ENCODE results near the gene EPHB1. TPM values are rescaled to one million over a fixed set of nuclear protein-coding genes. Genes with fewer than 3 reads are reported as not detected.

EPHB1 gene
- total and polyA plus RNA-seq, 2 donors (not counting 3 experiments of a cell fraction or from before 2014, with no cell fraction given), result 1.3 to 5.2 TPM

DNA sequence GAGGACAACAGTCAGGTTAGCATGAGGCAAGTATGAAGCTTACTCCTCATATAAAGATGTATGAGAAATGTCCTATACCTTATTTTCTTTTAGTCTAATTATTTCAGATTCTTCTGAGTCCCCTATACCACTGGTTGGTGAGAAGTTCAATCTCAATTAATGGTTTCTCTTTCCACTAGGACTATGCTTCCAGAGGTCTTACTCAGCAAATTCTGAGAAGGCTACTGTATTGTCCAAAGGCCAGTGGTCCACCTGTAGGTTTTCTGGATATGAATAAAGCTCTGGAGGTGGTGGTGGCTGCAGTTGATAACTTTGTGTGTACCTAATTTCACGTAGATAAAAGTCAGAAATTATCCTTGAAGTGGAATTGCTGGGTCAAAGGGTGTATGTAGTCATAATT, 149.4 kb downstream of the EPHB1 start:
- intact Hi-C loops (cut with micrococcal nuclease), result no loop called here

DNA sequence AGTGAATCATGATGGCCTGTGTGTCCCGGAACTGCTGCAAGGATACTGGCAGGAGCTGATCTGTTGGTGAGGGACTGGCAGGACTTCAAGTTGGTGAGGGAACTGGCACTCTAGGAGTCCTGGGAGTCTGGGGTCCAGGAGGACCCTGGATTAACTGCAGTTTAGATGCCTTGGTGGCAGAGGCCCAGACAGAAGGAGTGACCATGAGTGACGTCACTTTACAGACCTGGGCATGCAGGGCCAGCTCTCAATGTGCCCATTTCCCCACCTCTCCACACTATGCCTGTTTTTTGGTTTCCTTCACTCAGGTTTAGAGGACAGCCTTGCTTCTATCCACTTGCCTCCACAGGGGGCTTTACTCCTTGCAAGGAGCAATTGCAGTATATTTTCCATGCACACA, 154.1 kb downstream of the EPHB1 start:
- Histone ChIP-seq H3K27ac (ENCODE audit: insufficient read depth, low read depth, low read length) (no peak overlapping the region), H3K9me1 (replicated peaks; ENCODE audit: control insufficient read depth, extremely low read depth, insufficient read depth, low read length) (no peaks in the 10 kb centered on the region), H2AFZ (ENCODE audit: low read depth, low read length) (no peak overlapping the region), H3K36me3 (ENCODE audit: control insufficient read depth in 2 of 2, extremely low read depth in 1 of 2, insufficient read depth in 2 of 2, low read length in 2 of 2) (no peaks in the 10 kb centered on the region), H3K27me3 (ENCODE audit: control insufficient read depth in 2 of 2, insufficient read depth in 2 of 2, low read length in 2 of 2) (no peaks in the 10 kb centered on the region), H4K20me1 (replicated peaks; ENCODE audit: control insufficient read depth, extremely low read depth, insufficient read depth, low read length) (no peaks in the 10 kb centered on the region), H3K4me1 (ENCODE audit: control insufficient read depth, extremely low read depth, insufficient read depth, low read length) (no peaks in the 10 kb centered on the region), H3K9me3 (replicated peaks; ENCODE audit: control insufficient read depth, insufficient read depth, low read length) (no peaks in the 10 kb centered on the region), H3K9ac (replicated peaks; ENCODE audit: extremely low read depth, insufficient read depth, low read length) (no peak overlapping the region), H3K79me2 (ENCODE audit: control insufficient read depth, insufficient read depth, low read length) (no peaks in the 10 kb centered on the region), H3K4me3 (replicated peaks in 1 of 3; ENCODE audit: insufficient read depth in 1 of 3, low read depth in 1 of 3, low read length in 3 of 3) (no peak overlapping the region), H3K4me2 (ENCODE audit: insufficient read depth, low read length) (no peak overlapping the region)
- TF ChIP-seq JUN (IDR thresholded peaks at IDR 0.05; ENCODE audit: borderline replicate concordance, insufficient read depth, insufficient read length, low read depth) (no peak), GATA2 (IDR thresholded peaks at IDR 0.05; ENCODE audit: insufficient read depth, insufficient read length, low read depth, low read length) (no peak), MYC (IDR thresholded peaks at IDR 0.05; ENCODE audit: low read depth, low read length) (no peak), FOS (IDR thresholded peaks at IDR 0.05; ENCODE audit: borderline replicate concordance, insufficient read depth, low read length) (no peak), POLR2AphosphoS5 (IDR thresholded peaks at IDR 0.05; ENCODE audit: insufficient read depth, low read depth, low read length) (no peak), POLR2A (IDR thresholded peaks at IDR 0.05; ENCODE audit: low read depth, low read length) (no peak), EZH2 (IDR thresholded peaks at IDR 0.05; ENCODE audit: borderline replicate concordance, low read depth, low read length, severe bottlenecking) (no peak)
- TF ChIP-seq, protein P1, sequence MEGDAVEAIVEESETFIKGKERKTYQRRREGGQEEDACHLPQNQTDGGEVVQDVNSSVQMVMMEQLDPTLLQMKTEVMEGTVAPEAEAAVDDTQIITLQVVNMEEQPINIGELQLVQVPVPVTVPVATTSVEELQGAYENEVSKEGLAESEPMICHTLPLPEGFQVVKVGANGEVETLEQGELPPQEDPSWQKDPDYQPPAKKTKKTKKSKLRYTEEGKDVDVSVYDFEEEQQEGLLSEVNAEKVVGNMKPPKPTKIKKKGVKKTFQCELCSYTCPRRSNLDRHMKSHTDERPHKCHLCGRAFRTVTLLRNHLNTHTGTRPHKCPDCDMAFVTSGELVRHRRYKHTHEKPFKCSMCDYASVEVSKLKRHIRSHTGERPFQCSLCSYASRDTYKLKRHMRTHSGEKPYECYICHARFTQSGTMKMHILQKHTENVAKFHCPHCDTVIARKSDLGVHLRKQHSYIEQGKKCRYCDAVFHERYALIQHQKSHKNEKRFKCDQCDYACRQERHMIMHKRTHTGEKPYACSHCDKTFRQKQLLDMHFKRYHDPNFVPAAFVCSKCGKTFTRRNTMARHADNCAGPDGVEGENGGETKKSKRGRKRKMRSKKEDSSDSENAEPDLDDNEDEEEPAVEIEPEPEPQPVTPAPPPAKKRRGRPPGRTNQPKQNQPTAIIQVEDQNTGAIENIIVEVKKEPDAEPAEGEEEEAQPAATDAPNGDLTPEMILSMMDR (IDR thresholded peaks at IDR 0.05; ENCODE audit: extremely low read depth in 1 of 2, insufficient read depth in 1 of 2, low read depth in 1 of 2, low read length in 2 of 2), result no peak
- TF ChIP-seq, protein P2, sequence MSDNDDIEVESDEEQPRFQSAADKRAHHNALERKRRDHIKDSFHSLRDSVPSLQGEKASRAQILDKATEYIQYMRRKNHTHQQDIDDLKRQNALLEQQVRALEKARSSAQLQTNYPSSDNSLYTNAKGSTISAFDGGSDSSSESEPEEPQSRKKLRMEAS (IDR thresholded peaks at IDR 0.05; ENCODE audit: insufficient read depth, insufficient read length), result no peak
- intact Hi-C loops (cut with micrococcal nuclease) (no loop called here), dilution Hi-C loops (cut with MboI; ENCODE audit: extremely low pct_ligation_motif_present, low sequenced_read_pairs) (no loop called here)
- ChIA-PET CTCF (no interaction called here), POLR2A (no interaction called here)
- no peak for FAIRE-seq
- BruUV-seq (replicated peaks), result no TSS peak
- no peak for DNase-seq (ENCODE audit: low read depth, low spot score)

More for the DNA sequence above, 149.4 kb downstream of the EPHB1 start:
- H3K9me3 ChIP-seq (replicated peaks; ENCODE audit: control insufficient read depth, insufficient read depth, low read length), result no peaks in the 10 kb centered on the region
- no peak for TF ChIP-seq POLR2A (IDR thresholded peaks at IDR 0.05; ENCODE audit: low read depth, low read length)
- no peak for TF ChIP-seq JUN (IDR thresholded peaks at IDR 0.05; ENCODE audit: borderline replicate concordance, insufficient read depth, insufficient read length, low read depth)
- no peak for TF ChIP-seq GATA2 (IDR thresholded peaks at IDR 0.05; ENCODE audit: insufficient read depth, insufficient read length, low read depth, low read length)
- TF ChIP-seq, protein P2 (IDR thresholded peaks at IDR 0.05; ENCODE audit: insufficient read depth, insufficient read length), result no peak
- CTCF ChIA-PET, result no interaction called here
- no peak overlapping the region for H3K27ac ChIP-seq (ENCODE audit: insufficient read depth, low read depth, low read length)
- H3K9ac ChIP-seq (replicated peaks; ENCODE audit: extremely low read depth, insufficient read depth, low read length), result no peak overlapping the region
- H3K4me3 ChIP-seq (replicated peaks in 1 of 3; ENCODE audit: insufficient read depth in 1 of 3, low read depth in 1 of 3, low read length in 3 of 3), result no peak overlapping the region
- H3K79me2 ChIP-seq (ENCODE audit: control insufficient read depth, insufficient read depth, low read length), result no peaks in the 10 kb centered on the region
- no peaks in the 10 kb centered on the region for H3K36me3 ChIP-seq (ENCODE audit: control insufficient read depth in 2 of 2, extremely low read depth in 1 of 2, insufficient read depth in 2 of 2, low read length in 2 of 2)
- DNase-seq (ENCODE audit: low read depth, low spot score), result no peak
- no peak for FAIRE-seq
- no TSS peak for BruUV-seq (replicated peaks)
- dilution Hi-C loops (cut with MboI; ENCODE audit: extremely low pct_ligation_motif_present, low sequenced_read_pairs), result no loop called here
- no peaks in the 10 kb centered on the region for H4K20me1 ChIP-seq (replicated peaks; ENCODE audit: control insufficient read depth, extremely low read depth, insufficient read depth, low read length)
- POLR2A ChIA-PET, result no interaction called here
- no peaks in the 10 kb centered on the region for H3K4me1 ChIP-seq (ENCODE audit: control insufficient read depth, extremely low read depth, insufficient read depth, low read length)
- H3K9me1 ChIP-seq (replicated peaks; ENCODE audit: control insufficient read depth, extremely low read depth, insufficient read depth, low read length), result no peaks in the 10 kb centered on the region
- H2AFZ ChIP-seq (ENCODE audit: low read depth, low read length), result no peak overlapping the region
- no peak overlapping the region for H3K4me2 ChIP-seq (ENCODE audit: insufficient read depth, low read length)
- no peaks in the 10 kb centered on the region for H3K27me3 ChIP-seq (ENCODE audit: control insufficient read depth in 2 of 2, insufficient read depth in 2 of 2, low read length in 2 of 2)
